HUDEP-2 (cell line): Measurements from ENCODE around the gene PDE4D.

Experiments used
- DNase-seq, 76 experiments: peaks; one replicate each; lab custom pipeline; 2025; ENCODE audit not compliant: unreplicated experiment in 76 of 76; lab: John Stamatoyannopoulos, UW

The PDE4D gene

GRCh38 chr5:59532979-59533729 is 360.4 kb downstream of the PDE4D start:
- no peak for DNase-seq

- DNase-seq, result no peak
These were observed 364.3 kb downstream of the PDE4D start for GRCh38 chr5:59529239-59529638.

- DNase-seq, result no peak
These were observed 365.2 kb downstream of the PDE4D start for GRCh38 chr5:59528202-59528862.

GRCh38 chr5:59525957-59526356 is 367.6 kb downstream of the PDE4D start:
- no peak for DNase-seq

- no peak for DNase-seq
These were observed 368.2 kb downstream of the PDE4D start for GRCh38 chr5:59525311-59525710.

GRCh38 chr5:59522201-59522831 is 371.2 kb downstream of the PDE4D start:
- no peak for DNase-seq

- DNase-seq, result no peak
These were observed 372.1 kb downstream of the PDE4D start for GRCh38 chr5:59521476-59521875.

- no peak for DNase-seq
These were observed 374.2 kb downstream of the PDE4D start for GRCh38 chr5:59519338-59519737.

- DNase-seq, result no peak
These were observed 375.5 kb downstream of the PDE4D start for GRCh38 chr5:59517926-59518585.

GRCh38 chr5:59516161-59516560 is 377.4 kb downstream of the PDE4D start:
- DNase-seq, result no peak

GRCh38 chr5:59506285-59506877 is 387.1 kb downstream of the PDE4D start:
- DNase-seq, result peak in 4 of 76 experiments; percentile 2 to 26 (median 10)

- DNase-seq, result no peak
These were observed 389.5 kb downstream of the PDE4D start for GRCh38 chr5:59504043-59504442.

- DNase-seq, result no peak
These were observed 390.3 kb downstream of the PDE4D start for GRCh38 chr5:59503220-59503619.

- DNase-seq, result no peak
These were observed 392.2 kb downstream of the PDE4D start for GRCh38 chr5:59501316-59501715.

- no peak for DNase-seq
These were observed 393.5 kb downstream of the PDE4D start for GRCh38 chr5:59500014-59500413.

GRCh38 chr5:59497207-59497606 is 396.3 kb downstream of the PDE4D start:
- no peak for DNase-seq

- DNase-seq, result peak in 14 of 76 experiments; percentile 1 to 44 (median 5)
These were observed 396.9 kb downstream of the PDE4D start for GRCh38 chr5:59496524-59497134.

GRCh38 chr5:59491945-59492344 is 401.6 kb downstream of the PDE4D start:
- DNase-seq, result no peak

- no peak for DNase-seq
These were observed 404.0 kb downstream of the PDE4D start for GRCh38 chr5:59489551-59489950.
